SH-SY5Y (cell line): Measurements from ENCODE around the gene VPS26B.

Source experiments
- GATA2 ChIP-seq: IDR thresholded peaks from 2 replicates; pipeline ENCODE4 v1.6.1; 2011; ENCODE audit warnings: mild to moderate bottlenecking, low read depth, low read length
- GATA3 ChIP-seq: IDR thresholded peaks from 2 replicates; pipeline ENCODE4 v1.6.1; 2011; ENCODE audit warnings: low read depth, mild to moderate bottlenecking, low read length, moderate library complexity

VPS26B gene

GRCh38 chr11:134260983-134261382 lies 36.5 kb downstream of the VPS26B start:
- TF ChIP-seq GATA2 (no peak), GATA3 (no peak)

DNA sequence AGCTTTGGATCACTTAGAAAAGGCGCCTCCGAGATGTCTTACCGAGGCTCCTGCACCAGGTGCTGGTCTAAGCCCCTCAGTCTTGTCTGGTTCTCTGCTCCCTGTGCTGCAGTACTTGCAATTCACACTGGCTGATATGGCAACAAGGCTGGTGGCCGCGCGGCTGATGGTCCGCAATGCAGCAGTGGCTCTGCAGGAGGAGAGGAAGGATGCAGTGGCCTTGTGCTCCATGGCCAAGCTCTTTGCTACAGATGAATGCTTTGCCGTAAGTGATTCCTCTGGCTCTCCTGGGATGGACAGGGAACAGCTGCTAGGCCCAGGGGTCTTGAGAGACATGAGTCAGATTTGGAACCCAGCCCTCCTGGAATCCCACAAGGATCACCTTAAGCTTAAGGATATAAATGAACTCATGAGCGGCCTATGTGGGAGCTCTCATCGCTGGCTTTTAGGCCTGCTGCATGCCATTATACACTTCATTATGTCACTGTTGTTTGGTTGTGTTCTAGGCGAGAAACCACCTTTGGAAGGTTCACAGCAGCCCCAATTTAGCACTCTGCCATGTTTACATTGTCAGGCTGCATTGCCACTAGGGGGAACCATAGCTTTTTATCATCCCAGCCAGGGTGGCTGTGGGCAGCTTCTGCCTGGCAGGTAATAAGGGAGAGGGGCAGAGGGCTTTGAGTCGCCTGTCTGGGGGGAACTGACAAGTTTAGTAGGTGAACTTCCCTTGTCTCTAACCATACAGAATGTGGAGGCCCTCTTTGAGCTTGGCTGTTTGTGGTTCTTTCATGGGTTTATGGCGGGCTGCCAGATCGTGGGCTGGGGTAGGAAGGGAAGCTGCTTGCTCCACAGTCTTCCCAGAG lies 37.4 kb downstream of the VPS26B start:
- TF ChIP-seq GATA3, result no peak
- no peak for TF ChIP-seq GATA2

GRCh38 chr11:134264966-134265764 lies 40.7 kb downstream of the VPS26B start:
- TF ChIP-seq GATA2 (no peak), GATA3 (no peak)

DNA sequence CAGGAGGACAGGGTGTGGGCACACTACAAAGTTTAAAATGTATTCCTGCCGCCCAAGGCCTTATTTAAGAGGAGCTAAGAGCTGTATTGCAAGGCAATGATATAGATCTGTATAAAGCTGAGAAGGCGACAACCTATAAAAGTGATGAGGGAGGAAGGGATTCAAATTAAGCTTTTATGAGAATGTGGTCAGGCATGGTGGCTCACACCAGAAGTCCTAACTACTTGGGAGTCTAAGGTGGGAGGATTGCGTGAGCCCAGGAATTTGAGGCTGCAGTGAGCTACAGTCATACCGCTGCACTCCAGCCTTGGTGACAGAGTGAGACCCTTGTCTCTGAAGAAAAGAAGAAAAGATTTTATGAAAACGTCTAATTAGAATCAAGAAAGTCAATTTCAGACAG lies 42.0 kb downstream of the VPS26B start:
- no peak for TF ChIP-seq GATA3
- TF ChIP-seq GATA2, result no peak

- TF ChIP-seq GATA2, result no peak
- TF ChIP-seq GATA3, result no peak
Measured at GRCh38 chr11:134266841-134267251, 42.4 kb downstream of the VPS26B start.

- TF ChIP-seq GATA2, result no peak
- no peak for TF ChIP-seq GATA3
Measured at GRCh38 chr11:134267461-134267860, 43.0 kb downstream of the VPS26B start.

GRCh38 chr11:134267966-134268365 lies 43.5 kb downstream of the VPS26B start:
- TF ChIP-seq GATA2 (no peak), GATA3 (no peak)

GRCh38 chr11:134270250-134270714 lies 45.8 kb downstream of the VPS26B start:
- TF ChIP-seq GATA2, result no peak
- no peak for TF ChIP-seq GATA3

GRCh38 chr11:134271978-134272377 lies 47.5 kb downstream of the VPS26B start:
- TF ChIP-seq GATA2 (no peak), GATA3 (no peak)

- TF ChIP-seq GATA2 (no peak), GATA3 (no peak)
Measured at GRCh38 chr11:134272381-134273316, 48.2 kb downstream of the VPS26B start.

GRCh38 chr11:134273317-134273712 lies 48.8 kb downstream of the VPS26B start:
- no peak for TF ChIP-seq GATA3
- no peak for TF ChIP-seq GATA2

GRCh38 chr11:134275188-134275533 lies 50.7 kb downstream of the VPS26B start:
- TF ChIP-seq GATA2, result no peak
- TF ChIP-seq GATA3, result no peak

GRCh38 chr11:134275534-134276395 lies 51.3 kb downstream of the VPS26B start, which contains the start of gene GLB1L3:
TSS of gene GLB1L3 (plus strand) at chr11:134276379. CDS start at chr11:134276741, 362 bp downstream.
- TF ChIP-seq GATA2 (no peak), GATA3 (no peak)
